ENCODE data around the gene PAPOLG.

GRCh38 chr2:60836491-60836890 lies 80.4 kb downstream of the PAPOLG start:
- TF ChIP-seq CTCF (IDR thresholded peaks at IDR 0.05), result no peak
- TF ChIP-seq POLR2A (IDR thresholded peaks at IDR 0.05), result no peak
